HG02571 (cell line): ENCODE measurements around the gene HTR1D.
"Not testable (repeated sequence)": the region's sequence is repeated elsewhere in the genome, so short reads cannot be mapped to it uniquely, and the experiment has no call there.

Experiments used
- ATAC-seq: cut with Tn5 transposase; IDR thresholded peaks from one replicate; pipeline ENCODE4 v1.9.1; 2021; ENCODE audit warnings: mild to moderate bottlenecking, moderate library complexity; ENCODE audit not compliant: unreplicated experiment

Gene HTR1D

DNA sequence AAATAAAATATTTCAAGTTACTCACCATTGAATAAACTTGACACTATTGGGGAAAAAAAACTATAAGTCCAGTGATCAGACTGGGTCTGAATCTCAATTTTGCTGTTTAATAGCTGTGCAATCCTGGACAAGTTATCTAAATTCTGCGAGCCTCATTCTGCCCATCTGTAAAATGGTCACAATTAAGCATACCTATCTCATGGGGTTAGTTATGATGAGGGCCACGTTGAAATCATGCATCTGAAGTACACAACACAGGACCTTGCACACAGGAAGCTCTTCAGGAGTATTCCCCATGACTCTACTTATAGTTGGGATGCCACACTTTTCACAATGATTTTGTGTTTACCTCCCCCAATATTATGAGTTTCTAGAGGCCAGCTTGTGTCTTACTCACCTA lies 3.8 kb upstream of the HTR1D start:
- no peak for ATAC-seq

DNA sequence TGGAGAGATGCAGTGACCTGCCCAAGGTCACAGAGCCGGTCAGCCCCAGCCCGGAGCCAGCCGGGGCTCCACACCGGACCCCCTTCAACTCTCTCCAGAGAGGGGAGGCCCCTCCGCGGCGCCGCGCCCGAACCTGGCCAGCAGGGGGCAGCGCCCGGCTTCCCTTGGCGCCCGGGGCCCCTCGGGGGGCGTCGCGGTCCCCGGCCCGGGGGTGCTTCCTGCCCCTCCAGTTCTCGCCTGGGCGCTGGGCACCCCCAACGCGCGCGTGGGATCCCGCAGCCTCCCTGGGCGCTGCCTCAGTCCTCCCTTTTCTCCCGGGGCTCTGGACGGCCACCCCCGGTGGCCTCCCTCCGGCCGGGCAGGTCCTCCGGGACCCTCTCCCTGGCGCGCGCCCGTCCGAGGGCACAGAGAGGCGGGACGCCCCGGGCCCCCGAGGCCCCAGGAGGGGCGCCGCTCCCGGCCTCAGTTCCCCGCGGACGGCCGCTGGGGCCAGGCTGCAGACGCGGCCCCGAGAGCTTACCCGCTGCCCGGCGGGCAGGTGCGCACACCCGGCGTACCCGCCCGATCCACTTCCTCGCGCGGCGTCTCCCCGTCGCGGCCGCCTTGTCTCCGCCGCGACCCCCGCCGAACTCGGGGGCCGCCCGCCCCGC lies 406 bp downstream of the HTR1D start:
- no peak for ATAC-seq

DNA sequence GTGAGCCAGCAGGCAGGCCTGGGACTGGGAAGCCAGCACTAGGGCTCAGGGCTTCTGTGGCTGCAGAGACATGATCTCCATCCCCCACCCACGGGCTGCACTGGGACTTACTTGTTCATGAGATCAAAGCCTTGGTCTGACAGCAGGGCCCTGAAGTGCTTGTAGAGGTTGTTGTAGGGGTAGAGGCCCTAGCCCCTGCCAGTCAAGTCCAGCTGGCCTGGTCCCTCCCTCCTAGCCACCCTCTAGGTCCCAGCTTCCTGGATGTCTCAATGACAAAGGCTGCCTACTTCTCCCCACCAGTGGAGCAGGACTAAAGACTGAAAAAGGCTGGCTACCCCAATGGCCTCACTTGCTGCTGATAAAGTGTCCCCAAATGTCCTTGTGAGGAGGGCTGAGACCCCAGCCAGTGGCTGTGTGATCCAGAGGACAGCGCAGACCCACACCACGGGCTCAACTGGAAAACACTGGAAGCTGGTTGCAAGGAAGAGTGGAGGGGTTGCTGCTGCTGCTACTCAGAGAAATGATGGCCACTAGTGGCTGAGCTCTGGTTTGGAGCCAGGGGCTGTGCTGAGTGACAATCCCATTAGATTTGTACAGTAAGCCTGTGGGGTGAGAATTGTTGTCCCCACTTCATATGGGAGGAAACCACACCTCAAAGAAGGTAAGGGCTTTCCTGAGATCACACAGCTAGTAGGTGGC lies 1.4 kb downstream of the HTR1D start:
- ATAC-seq: no peak

DNA sequence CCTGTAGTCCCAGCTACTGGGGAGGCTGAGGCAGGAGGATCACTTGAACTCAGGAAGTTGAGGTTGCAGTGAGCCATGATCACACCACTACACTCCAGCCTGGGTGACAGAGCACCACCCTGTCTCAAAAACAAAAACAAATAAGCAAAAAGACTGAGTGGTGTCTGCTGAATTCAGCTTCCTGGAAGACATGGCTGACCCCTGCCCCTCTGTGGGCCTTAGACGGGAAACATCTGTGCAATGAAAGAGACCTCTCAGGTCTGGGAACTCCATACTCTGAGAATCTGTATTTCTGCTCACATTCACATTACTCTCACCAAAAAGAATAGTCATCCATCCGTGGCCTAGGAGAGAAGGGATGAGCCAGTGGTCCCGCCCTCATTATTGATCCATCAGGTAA lies 2.0 kb downstream of the HTR1D start:
- no peak for ATAC-seq

DNA sequence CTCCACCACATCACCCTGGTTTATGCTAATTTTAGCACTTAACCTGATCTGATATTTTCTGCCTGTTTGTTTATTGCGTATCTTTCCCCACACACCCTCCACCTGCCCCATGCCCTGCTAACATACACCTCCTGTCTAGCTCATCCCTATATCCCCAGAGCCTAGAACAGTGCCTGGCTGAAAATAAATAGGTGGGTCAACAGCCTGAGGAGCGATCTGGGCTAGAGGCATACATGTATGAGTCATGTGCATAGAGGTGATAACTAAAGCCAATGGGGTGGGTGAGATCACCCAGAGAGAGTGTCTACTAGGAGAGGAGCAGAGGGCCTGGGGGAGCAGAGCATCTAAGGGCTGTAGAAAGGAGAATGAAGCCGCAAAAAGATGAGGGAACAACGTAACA lies 2.7 kb downstream of the HTR1D start:
- ATAC-seq: no peak

DNA sequence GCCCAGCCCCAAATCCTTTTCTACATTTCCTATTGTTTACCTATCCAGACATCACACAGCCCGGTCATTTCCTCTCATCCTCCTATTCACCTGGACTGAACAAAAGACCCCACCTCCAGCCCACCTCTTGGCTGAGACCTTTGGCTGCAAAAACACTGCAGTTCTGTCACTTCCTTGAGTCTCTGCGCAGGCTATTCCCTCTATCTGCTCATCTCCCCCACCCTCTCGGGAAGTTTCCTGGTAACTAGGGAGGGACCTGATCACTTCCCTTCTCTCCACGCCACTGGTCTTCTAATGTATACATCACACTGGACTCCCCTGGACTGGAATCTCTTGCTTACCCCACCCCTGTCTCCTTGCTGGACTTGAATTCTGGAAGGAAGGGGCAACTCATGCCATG lies 5.3 kb downstream of the HTR1D start:
- ATAC-seq: no peak

DNA sequence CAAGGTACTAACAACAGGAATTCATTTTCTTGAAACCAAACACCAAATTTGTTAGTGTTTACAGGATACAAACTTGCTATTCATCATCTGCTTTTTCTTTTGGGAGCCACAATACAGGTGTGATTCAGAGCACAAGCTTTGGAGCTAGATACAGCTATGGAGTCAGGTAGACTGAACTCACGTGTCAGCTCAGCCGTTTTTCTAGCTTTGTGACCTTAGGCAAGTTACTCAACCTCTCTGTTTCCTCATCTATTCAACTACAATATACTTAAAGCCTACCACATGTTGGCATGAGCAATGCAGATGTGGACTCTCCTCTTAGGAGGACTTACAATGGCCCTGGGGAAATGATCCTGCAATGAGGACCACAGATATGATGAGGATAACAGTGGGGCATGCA lies 6.3 kb downstream of the HTR1D start:
- ATAC-seq: no peak

DNA sequence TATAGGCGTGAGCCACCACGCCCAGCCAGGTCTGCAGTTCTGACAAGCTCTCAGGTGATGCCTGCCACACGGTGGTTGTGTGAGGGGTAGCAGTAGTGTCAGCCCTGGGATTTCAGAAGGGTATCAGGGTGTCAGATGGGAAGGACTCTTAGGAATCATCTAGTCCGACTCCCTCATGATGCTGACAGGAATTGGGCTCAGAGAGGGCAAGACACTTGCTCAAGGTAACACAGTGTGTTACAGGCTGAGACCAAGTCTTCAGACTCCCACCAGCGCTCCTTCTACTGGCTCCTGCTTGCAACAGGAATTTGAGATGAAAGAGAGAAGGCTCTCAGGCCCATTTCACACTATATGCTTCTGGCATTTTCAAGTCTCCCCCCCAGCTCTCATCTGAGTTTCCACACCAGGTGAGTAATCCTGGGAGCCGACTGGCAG lies 6.9 kb downstream of the HTR1D start:
- no peak for ATAC-seq

DNA sequence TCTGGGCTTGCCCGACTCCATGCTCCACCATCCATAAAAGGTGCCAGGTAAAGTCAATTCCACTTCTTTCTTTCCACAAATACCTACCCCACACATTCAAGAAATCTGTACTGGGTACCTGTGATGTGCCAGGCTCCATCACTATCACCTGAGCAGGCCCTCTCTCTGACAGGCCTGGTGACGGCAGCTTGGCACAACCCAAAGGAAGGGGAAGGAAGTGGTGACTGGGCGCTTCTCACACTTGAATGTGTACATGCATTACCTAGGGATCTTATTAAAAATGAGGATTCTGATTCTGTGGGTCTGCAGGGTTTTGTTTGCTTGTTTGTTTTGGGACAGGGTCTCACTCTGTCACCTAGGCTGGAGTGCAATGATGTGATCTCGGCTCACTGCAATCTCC lies 7.5 kb downstream of the HTR1D start:
- ATAC-seq: no peak

DNA sequence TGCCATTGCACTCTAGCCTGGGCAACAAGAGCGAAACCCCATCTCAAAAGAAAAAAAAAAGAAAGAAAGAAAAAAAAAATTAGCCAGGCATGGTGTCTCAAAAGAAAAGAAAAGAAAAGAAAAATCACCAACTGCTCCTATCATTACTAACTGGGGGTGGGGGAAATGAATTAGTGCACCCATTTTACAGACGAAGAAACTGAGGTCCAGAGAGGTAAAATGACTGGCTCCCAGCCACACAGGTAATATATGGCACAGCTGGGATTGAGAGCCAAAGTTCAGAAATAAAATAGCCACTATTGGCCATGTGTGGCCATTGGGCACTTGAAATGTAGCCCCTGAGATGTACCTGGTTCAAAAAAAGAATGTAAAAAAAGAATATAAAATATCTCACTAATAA lies 8.8 kb downstream of the HTR1D start:
- no peak for ATAC-seq

DNA sequence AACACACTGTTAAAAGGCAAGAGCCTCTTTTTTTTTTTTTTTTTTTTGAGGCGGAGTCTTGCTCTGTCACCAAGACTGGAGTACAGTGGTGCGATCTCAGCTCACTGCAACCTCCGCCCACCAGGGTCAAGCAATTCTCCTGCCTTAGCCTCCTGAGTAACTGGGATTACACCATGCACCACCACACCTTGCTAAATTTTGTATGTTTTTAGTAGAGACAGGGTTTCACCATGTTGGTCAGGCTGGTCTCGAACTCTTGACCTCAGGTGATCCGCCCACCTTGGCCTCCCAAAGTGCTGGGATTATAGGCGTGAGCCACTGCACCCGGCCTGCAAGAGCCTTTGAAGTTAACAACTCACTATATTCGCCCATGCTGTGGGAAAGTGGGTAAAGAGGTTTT lies 9.6 kb downstream of the HTR1D start:
- not testable (repeated sequence) for ATAC-seq

DNA sequence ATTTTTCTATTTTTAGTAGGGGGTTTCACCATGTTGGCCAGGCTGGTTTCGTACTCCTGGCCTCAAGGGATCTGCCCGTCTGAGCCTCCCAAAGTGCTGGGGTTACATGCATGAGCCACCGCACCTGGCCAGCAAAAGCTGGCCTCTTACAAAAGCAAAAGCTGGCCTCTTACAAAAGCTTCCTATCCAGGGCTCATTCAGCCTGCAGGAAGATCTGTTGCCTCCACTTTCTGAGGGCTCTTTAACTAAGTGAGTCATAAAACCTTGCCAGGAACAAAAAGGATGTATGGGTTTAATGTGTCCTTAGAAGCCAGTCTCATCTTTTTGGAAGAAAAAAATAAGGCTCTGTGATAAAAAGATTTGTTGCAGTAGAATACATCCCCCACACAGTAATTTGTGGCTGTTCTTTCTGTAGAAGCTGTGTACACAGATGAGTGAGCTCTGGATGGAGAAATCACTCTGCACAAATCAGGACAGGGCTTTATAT lies 15.0 kb downstream of the HTR1D start:
- no peak for ATAC-seq

DNA sequence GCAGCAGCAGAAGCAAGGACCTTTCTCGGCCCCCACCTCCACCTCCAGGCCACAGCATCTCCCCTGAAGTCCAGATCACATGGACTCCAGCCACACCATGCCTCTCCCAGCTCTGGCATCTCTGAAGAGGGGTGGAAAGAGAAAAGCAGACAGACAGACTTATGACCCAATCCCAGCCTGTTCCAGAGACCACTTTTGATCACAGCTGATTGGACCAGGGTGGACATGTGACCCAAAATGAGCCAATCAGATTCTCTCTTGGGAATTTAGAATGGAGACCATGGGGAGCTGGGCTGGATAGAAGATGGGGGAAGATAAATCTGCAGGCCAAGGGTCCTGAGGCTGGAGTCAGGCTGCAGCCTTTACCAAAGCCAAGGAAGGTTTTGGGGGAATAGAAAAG lies 16.4 kb downstream of the HTR1D start:
- ATAC-seq: no peak

DNA sequence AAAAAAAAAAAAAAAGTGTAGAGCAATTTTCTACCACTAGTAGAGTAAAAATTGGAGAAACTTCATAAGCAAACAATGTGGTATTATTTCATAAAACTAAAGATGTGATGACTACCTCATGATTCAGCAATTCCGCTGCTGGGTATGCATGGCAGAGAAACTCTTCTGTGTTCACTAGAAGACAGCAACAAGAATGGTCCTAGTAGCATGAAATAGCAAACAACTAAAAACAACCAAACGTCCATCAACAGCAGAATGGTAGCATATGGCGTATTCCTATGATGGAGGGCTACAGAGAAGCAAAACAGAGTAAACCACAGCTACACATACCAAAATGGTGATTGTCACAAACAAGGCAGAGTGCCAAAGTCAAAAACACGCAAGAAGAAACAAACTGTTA lies 18.9 kb downstream of the HTR1D start:
- no peak for ATAC-seq

DNA sequence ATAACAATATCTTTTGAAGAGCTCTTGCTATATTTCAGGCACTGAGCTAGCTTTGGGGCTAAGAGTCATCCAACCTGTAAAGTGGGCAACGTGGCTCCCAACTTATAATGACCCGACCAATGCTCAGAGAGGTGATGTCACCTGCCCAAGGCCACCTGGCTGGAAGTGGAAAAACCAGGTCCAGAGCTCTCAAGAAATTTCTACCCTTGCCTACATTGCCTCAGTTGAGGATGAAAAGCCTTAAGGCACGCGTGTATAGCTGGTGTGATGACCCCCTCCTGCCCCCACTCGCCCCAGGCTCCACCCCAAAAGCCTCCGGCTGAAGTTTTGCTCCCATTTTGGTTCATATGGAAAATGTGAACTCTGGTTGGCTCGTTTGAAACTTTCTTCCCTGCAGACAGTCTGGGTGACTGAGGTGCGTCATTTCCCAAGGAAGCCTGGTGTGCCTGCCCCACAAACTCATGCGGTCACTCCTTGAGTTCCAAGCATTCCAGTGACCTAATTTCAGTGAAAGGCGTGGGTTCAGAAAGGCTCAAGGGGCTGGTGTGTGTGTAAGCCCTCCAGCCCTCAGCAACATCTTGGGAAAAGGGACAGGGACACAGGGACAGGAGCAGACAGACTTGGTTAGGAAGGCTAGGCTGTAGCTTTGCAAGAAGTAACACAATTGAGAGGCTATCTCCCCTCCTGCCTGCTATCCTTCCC lies 20.5 kb downstream of the HTR1D start:
- no peak for ATAC-seq

DNA sequence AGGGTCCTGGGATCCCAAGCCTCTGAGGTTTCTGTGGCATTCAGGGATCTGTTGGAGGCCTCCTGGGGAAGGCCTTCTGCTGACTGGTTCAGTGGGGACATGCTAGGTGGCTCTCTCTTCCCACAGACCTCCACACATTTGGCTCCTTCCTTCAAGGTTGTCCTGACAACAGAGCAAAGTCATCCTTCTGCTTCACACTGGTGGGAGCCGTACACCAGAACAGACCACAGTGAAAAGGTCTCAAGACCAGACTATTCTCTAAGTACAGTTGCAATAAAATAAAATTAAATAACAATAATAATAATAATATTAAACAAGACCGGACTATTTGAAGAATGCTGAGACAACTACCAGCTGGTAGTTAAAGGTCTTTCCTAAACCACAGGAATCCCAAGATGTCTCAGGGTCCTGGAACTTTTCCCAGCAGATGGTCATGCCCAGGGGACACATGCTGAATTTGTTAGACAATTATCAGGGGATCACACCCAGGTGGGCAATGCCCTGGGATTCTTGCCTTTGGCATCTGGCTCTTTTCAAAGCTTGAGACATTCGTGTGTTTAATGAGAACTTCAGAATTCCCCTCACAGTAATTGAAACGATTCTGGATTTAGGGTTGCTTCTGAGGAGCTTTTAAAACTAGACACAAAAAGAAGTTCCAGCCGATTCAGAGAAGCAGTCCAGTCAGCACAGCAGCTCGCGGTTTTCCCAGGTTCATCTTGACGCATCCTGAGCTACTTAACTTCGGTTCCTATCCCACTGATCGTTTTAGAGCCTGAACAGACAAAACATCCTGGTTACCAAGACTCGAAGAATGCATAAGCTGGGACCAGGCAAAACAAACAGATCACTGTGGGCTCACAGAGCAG lies 22.9 kb downstream of the HTR1D start:
- ATAC-seq: no peak

DNA sequence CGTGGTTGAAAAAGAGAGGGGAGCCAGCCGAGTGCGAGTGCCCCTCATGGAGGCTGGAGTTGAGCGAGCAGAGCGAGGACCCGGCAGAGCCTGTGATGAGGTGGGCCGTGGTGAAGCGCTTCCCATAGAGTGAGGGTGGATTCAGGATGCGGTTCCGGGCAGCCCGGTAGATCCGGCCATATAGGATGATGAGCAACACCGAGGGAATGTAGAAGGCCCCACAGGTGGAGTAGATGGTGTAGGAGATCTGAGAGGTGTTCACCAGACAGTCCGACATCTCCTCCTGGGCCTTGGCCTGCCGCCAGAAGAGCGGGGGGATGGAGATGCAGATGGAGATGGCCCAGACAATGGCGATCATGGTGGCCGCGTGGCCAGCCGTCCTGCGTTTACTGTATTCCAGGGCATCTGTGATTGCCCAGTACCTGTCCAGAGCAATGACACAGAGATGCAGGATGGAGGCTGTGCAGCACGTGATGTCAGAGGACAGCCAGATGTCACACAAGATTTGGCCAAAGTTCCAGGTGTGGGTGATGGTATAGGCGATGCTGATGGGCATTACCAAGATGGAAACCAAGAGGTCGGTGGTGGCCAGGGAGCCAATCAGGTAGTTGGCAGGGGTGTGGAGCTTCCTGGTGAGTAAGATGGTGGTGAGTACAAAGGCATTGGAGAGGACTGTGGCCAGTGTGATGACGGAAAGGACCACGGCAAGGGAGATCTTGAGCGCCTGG lies 23.7 kb downstream of the HTR1D start:
- ATAC-seq: no peak

DNA sequence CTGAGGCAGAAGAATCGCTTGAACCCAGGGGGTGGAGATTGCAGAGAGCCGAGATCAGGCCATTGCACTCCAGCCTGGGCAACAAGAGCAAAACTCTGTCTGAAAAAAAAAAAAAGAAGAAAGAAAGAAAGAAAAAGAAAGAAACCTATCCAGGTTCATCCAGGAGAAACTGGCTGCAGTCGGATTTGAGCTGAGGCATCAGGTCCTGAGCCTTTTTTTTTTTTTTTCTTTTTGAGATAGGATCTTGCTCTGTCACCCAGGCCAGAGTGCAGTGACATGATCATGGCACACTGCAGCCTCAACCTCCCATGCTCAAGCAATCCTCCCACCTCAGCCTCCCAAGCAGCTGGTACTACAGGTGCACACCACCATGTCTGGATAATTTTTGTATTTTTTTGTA lies 26.1 kb downstream of the HTR1D start:
- ATAC-seq: no peak

DNA sequence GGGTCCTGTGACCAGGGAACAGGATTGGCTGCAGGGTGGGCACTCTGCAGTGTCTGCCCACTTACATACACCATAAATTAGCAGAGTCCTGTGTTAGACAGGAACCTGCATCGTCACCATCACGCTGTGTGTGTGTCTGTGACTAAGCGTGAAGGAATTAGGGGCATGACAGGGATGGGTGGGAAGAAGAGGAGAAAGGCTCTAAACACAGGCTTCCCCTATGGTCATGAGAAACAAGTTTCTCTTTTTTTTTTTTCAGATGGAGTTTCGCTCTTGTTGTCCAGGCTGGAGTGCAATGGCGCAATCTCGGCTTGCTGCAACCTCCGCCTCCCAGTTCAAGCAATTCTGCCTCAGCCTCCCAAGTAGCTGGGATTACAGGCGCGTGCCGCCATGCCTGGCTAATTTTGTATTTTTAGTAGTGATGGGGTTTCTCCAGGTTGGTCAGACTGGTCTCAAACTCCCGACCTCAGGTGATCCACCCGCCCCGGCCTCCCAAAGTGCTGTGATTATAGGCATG lies 28.3 kb downstream of the HTR1D start:
- not testable (repeated sequence) for ATAC-seq

DNA sequence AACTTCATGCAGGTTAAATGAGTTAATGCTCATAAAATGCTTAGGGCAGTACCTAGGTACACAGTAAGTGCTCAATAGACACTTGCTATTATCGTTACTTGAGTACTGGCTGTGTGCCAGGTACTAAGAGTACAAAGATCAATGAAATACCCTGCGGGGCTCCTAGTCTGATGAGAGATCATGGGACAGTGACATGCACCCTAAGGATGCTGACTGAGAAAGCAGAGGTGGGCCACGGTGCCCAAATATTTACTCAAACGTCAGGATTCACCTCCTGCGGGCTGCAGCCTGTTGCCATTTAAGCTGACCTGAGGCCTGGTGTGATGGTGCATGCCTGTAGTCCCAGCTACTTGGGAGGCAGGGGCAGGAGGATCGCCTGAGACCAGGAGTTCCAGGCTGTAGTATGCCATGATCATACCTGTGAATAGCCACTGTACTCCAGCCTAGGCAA lies 28.8 kb downstream of the HTR1D start:
- no peak for ATAC-seq
